Measurements from ENCODE around the gene PRKN.

Gene PRKN

DNA sequence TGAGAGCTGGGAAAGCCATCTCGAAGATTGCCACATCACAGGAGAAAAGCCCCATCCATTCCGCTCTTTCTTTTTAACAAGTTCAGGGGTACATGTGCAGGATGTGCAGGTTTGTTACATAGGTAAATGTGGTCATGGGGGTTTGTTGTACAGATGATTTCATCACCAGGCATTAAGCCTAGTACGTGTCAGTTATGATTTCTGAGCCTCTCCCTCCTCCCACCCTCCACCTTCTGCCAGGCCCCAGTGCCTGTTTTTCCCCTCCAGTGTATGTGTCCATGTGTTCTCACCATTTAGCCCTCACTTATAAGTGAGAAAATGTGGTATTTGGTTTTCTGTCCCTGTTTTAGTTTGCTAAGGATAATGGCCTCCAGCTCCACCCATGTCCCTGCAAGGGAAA lies 887.2 kb downstream of the PRKN start:
- H3K4me1 Mint-ChIP-seq, result no peaks in the 10 kb centered on the region
- H3K9me3 Mint-ChIP-seq, result no peaks in the 10 kb centered on the region
- no peak overlapping the region for H3K27ac Mint-ChIP-seq
- H3K27me3 Mint-ChIP-seq, result no peaks in the 10 kb centered on the region
- no peaks in the 10 kb centered on the region for H3K36me3 Mint-ChIP-seq
- H3K4me3 Mint-ChIP-seq, result no peak overlapping the region
- no peak for ATAC-seq (ENCODE audit: low read depth)
- no peak for DNase-seq (ENCODE audit: low spot score in 2 of 2)

DNA sequence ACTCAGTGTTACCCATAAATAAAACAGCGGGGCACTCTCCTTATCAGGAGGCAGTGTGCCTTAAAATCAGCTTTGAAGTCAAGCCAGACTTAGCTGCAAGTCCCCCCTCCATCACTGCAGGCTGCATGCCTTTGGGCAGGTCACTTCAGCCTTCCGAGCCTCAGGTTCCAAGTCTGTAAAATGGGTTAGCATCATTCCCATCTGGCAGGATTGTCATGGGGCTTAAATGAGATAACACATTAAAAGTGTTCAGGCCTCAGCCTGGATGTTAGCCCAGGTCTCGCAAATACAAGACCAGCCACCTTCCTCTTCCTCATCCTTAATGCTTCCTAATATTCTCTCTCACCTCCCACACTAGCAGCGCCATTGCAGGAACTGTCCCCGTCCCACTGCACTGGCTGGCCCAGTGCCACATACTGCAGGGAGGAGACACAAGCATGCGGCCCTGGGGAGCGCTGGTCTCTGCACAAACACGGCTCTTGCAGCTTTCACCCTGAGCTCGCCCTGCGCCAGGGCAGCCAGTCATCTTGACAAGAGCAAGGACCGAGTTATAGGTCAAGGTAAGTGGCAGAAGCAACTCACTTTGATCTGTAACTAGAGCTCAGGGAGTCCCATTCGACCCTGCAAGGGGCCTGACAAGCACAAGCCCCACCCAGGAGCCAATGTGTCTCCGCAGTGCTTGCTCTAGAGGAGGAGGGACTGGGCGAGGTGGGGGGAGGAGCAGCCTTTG lies 889.1 kb downstream of the PRKN start:
- no peak overlapping the region for H3K4me3 Mint-ChIP-seq
- no peaks in the 10 kb centered on the region for H3K9me3 Mint-ChIP-seq
- ATAC-seq (ENCODE audit: low read depth) (no peak), DNase-seq (ENCODE audit: low spot score in 2 of 2) (no peak)
- no peaks in the 10 kb centered on the region for H3K4me1 Mint-ChIP-seq
- no peak overlapping the region for H3K27ac Mint-ChIP-seq
- no peaks in the 10 kb centered on the region for H3K27me3 Mint-ChIP-seq
- no peaks in the 10 kb centered on the region for H3K36me3 Mint-ChIP-seq

DNA sequence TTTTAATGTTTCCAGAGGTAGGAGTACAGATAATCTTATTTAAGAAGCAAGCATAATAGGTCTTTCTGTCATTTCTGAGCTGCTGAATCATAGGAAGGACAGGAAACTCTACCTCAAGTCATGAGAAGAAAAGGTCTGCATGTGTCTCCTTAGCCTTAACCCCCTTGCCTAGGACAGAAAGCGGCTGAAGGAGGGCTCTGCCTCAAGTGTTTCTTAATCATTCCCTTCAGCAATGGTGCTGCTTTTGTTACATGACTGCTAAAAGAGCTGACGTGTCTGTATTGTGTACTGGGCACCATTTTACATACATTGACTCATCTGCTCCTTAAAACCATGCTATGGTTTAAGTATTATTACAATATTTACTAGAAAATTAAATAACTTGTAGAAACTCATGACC lies 889.7 kb downstream of the PRKN start:
- Mint-ChIP-seq H3K4me1 (no peaks in the 10 kb centered on the region), H3K4me3 (no peak overlapping the region), H3K9me3 (no peaks in the 10 kb centered on the region), H3K27ac (no peak overlapping the region), H3K27me3 (no peaks in the 10 kb centered on the region), H3K36me3 (no peaks in the 10 kb centered on the region)
- ATAC-seq (ENCODE audit: low read depth) (no peak), DNase-seq (ENCODE audit: low spot score in 2 of 2) (no peak)

DNA sequence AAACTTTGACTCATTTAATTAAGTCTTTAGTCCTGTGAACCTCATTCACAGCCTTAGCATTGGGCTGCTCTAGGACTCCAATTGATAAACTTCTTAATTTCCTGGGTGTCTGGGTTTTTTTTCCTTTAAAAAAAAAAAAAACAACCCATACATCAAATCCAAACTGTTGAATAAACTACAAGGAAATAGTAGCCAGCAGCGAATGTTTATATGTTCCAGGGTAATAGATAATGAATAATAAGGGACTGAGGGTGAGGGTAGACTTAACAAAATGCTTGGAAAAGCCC lies 890.2 kb downstream of the PRKN start:
- Mint-ChIP-seq H3K27me3 (no peaks in the 10 kb centered on the region), H3K4me1 (no peaks in the 10 kb centered on the region), H3K27ac (no peak overlapping the region), H3K9me3 (no peaks in the 10 kb centered on the region), H3K36me3 (no peaks in the 10 kb centered on the region), H3K4me3 (no peak overlapping the region)
- no peak for DNase-seq (ENCODE audit: low spot score in 2 of 2)
- no peak for ATAC-seq (ENCODE audit: low read depth)

DNA sequence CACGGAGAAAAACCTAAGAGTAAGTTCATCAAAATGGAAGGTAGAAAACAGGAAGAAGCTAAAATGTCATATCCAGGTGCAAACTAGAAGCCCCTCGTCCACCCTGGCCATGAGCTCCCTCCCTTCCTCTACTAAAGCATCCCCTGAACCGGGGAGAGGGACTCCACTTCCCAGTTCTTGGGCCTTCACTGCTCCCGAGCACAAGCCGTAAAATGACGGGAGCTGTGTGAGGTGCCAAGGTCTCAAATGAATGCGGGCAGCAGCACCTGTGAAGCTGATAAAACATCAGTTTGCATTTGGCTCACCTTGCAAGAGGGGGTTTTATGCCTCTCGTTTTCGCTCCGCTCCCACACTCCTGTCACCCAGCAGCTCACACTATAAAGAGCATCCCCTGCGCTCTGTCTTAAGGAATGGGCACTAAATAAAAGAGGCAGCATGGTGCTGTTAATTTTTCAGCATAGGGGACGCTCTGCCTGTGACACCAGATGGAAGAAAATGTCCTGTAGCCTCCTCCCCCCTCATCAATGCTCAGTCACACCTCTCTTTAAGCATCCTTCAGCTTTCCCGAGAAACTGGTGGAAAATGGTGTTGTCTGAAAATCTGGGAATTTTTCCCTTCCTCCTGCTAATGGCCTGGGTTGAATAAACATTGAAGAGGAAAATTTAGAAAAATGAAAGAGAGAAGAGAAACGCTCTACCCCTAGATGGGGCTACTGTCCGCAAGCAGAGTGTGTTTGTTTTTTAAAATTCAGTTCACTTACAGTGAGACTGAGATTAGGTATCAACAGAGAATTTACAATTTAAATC lies 890.7 kb downstream of the PRKN start:
- H3K4me1 Mint-ChIP-seq, result no peaks in the 10 kb centered on the region
- H3K4me3 Mint-ChIP-seq, result no peak overlapping the region
- DNase-seq (ENCODE audit: low spot score in 2 of 2) (no peak), ATAC-seq (ENCODE audit: low read depth) (no peak)
- H3K27me3 Mint-ChIP-seq, result no peaks in the 10 kb centered on the region
- H3K9me3 Mint-ChIP-seq, result no peaks in the 10 kb centered on the region
- H3K27ac Mint-ChIP-seq, result no peak overlapping the region
- H3K36me3 Mint-ChIP-seq, result no peaks in the 10 kb centered on the region

DNA sequence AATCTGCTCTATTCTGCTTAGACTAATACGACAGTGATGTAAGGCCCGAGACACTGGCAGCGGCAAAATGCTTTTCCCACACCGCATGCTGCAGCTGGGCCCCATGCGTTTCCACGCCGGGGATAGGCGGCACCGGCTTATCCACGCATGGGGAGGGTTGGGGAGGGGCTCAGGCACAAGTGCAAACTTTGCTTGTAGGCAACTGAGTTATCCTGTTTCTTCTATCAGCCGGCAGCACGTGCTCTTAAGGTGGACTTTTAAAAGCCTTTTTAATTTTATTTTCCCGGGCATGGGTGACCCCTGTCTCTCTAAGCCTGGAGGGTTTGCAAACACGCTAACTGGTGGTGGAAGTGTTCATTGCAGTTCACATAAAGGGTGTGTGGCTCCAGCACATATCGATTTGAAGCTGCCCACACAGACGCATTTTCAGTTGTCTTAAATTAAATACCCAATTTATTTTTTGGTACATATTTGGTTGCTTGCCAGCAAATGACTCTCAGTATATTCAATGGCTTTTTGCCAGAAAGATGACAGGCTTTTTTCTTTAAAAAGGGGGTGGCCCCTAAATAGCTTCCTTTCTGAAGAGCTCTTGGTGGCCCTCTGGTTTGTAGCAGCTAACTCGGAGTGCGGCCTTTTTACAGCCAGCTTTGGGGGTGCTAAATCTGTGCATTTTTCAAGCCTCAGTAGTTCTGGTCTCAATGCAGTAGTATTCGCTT lies 891.9 kb downstream of the PRKN start:
- Mint-ChIP-seq H3K36me3 (no peaks in the 10 kb centered on the region), H3K4me3 (no peak overlapping the region), H3K4me1 (no peaks in the 10 kb centered on the region), H3K27me3 (no peaks in the 10 kb centered on the region), H3K27ac (no peak overlapping the region), H3K9me3 (no peaks in the 10 kb centered on the region)
- no peak for DNase-seq (ENCODE audit: low spot score in 2 of 2)
- no peak for ATAC-seq (ENCODE audit: low read depth)

DNA sequence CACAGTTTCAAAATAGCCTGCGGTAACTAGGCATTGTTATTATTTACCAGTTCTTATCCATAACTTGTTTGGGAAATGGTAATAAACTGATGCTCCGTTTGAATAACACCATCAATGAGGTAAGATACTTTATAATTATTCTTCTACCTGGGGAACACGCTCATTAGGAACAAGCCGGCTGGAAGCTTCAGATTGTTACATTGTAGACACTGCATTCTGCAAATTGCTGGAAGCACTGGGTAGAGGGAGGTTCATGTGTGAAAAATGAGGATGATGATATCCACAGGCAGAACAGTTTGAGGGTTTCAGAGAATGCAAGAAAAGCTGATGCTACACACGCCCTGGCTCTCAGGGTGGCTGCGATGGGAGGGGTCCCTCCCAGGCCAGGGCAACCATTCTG lies 893.1 kb downstream of the PRKN start:
- Mint-ChIP-seq H3K36me3 (no peaks in the 10 kb centered on the region), H3K9me3 (no peaks in the 10 kb centered on the region), H3K27me3 (no peaks in the 10 kb centered on the region), H3K4me1 (no peaks in the 10 kb centered on the region), H3K27ac (no peak overlapping the region), H3K4me3 (no peak overlapping the region)
- DNase-seq (ENCODE audit: low spot score in 2 of 2), result no peak
- ATAC-seq (ENCODE audit: low read depth), result no peak

DNA sequence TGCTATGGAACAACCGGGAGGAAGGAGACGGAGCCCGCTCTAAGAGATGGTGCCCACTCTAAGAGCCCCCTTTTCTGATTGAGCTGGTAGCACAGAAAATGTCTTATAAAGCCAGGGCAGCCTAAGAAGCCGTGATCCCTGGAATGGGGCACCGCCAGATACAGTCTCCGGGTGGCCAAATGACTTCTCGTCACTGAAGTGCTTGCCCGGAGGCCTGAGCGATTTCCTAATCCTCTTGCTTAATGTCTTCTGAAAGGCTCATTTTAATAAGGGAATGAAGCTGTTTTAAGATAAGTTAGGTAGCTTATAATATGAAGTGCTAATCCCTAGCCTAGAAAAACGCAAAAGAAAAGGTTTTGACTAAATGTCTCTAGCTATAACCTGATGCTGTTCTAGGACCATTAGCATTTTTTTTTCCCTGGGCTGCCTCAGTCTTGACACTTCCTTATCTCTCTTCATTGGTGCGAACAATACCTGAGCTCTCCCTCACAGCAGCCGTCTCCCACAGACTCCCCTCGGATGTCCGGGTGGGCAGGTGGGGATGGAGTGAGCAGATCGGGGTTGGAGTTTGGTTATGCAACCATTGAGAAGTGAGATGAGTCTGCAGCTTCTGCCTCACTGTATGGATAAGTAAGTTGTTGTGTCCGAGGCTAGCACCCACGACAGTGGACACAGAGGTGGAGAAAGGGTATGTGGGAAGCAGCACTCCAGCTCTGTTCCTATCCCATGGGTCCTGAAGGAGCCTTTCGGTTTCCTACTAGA lies 894.3 kb downstream of the PRKN start:
- Mint-ChIP-seq H3K27me3 (no peaks in the 10 kb centered on the region), H3K27ac (no peak overlapping the region), H3K4me1 (no peaks in the 10 kb centered on the region), H3K9me3 (no peaks in the 10 kb centered on the region), H3K36me3 (no peaks in the 10 kb centered on the region), H3K4me3 (no peak overlapping the region)
- DNase-seq (ENCODE audit: low spot score in 2 of 2), result no peak
- no peak for ATAC-seq (ENCODE audit: low read depth)

DNA sequence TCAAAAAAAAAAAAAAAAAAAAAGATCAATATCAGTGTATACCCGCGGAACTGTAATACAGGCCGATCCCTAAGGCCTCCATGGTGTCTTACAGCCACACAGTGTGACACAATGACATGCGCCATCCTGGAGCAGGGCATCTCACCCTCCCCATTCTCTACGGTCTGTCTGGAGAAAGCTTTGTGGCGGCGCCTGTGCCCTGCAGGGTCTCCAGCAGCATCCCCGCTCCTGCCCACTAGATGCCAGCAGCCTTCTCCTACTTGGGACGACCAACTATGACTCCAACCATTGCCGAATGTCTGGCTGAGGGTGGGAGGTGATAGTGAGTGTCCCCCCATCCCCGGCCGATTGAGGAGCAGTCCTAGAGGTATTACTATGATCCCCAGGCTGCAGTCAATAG lies 894.9 kb downstream of the PRKN start:
- DNase-seq (ENCODE audit: low spot score in 2 of 2) (no peak), ATAC-seq (ENCODE audit: low read depth) (no peak)
- H3K36me3 Mint-ChIP-seq, result no peaks in the 10 kb centered on the region
- H3K4me1 Mint-ChIP-seq, result no peaks in the 10 kb centered on the region
- no peaks in the 10 kb centered on the region for H3K27me3 Mint-ChIP-seq
- no peak overlapping the region for H3K27ac Mint-ChIP-seq
- no peaks in the 10 kb centered on the region for H3K9me3 Mint-ChIP-seq
- H3K4me3 Mint-ChIP-seq, result no peak overlapping the region

DNA sequence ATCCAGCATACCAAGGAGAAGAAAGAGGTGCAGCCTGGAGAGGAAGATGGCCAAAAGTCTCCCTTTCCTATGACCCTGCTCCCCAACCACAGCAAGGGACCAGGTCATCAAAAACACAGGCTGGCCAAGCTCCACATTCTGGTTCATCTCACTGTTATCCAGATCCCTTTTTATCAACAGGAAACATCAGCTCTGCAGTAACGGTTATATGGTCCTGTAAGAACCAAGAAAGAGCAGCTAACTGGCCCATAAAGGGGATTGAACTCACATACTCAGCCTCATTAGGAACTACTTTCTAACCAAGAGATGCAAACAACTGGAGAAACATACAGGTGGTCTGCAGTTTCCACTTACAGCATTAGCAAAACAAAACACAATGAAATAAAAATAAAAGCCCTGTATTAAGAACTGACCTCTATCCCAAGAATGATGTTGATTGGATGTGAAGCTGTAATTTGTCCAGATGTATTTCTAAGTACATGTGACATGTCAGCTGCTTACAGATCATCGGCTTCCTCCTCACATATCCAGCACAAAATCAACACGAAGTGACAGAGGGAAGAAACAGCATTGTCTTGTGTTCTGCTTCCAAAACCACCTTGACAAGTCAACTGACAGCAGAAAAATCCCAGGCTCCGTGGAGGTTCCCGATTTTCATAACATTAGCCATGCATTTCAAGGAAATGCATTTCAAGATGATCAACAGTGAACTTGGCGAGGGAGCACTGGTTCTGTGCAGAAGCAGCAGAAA lies 896.5 kb downstream of the PRKN start:
- no peaks in the 10 kb centered on the region for H3K9me3 Mint-ChIP-seq
- no peak overlapping the region for H3K4me3 Mint-ChIP-seq
- DNase-seq (ENCODE audit: low spot score in 2 of 2), result no peak
- H3K27ac Mint-ChIP-seq, result no peak overlapping the region
- H3K4me1 Mint-ChIP-seq, result no peaks in the 10 kb centered on the region
- H3K27me3 Mint-ChIP-seq, result no peaks in the 10 kb centered on the region
- no peaks in the 10 kb centered on the region for H3K36me3 Mint-ChIP-seq
- no peak for ATAC-seq (ENCODE audit: low read depth)

DNA sequence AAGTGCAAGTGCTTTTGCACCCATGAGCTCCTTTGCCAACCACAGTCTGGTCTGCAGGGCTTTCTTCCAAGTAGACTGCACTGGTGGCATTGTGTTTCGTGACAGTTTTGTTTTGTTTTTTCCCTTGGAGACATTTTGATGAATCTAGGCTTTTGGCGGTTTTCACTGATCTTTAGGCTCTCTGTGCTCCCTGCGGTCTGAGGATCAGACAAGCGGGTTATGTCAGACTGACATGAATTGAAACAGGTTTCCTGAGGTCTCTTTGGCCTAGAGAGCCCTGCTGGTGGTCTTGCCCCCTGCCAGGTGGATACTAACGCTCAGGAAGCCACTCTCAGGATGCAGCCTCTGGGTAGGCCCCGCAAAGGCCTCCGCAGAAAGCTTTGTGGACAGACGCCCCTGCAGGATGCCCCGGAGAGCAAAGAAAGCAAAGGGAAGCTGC lies 898.3 kb downstream of the PRKN start:
- H3K36me3 Mint-ChIP-seq, result no peaks in the 10 kb centered on the region
- no peak overlapping the region for H3K27ac Mint-ChIP-seq
- no peak overlapping the region for H3K4me3 Mint-ChIP-seq
- no peak for DNase-seq (ENCODE audit: low spot score in 2 of 2)
- H3K27me3 Mint-ChIP-seq, result no peaks in the 10 kb centered on the region
- ATAC-seq (ENCODE audit: low read depth), result no peak
- no peaks in the 10 kb centered on the region for H3K4me1 Mint-ChIP-seq
- no peaks in the 10 kb centered on the region for H3K9me3 Mint-ChIP-seq

DNA sequence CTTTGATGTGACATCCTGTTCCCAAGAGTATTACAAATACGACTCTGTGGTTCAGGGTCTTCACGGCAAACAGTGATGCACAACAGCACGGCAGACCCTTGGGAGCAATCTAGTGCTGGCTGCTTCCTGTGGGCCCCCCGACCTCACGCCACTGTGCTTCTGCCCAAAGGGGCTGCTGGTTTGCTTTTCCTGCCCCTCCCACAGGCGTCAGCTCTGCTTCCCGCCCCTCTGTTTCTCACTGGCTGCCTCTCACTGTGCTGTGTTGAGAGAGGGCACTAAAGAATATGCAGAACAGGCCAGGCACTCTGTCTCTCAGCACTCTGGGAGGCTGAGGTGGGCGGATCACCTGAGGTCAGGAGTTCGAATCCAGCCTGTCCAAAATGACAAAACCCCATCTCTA lies 899.2 kb downstream of the PRKN start:
- no peaks in the 10 kb centered on the region for H3K36me3 Mint-ChIP-seq
- no peaks in the 10 kb centered on the region for H3K4me1 Mint-ChIP-seq
- H3K27ac Mint-ChIP-seq, result no peak overlapping the region
- H3K4me3 Mint-ChIP-seq, result no peak overlapping the region
- H3K9me3 Mint-ChIP-seq, result no peaks in the 10 kb centered on the region
- H3K27me3 Mint-ChIP-seq, result no peaks in the 10 kb centered on the region
- DNase-seq (ENCODE audit: low spot score in 2 of 2), result no peak
- ATAC-seq (ENCODE audit: low read depth), result no peak

DNA sequence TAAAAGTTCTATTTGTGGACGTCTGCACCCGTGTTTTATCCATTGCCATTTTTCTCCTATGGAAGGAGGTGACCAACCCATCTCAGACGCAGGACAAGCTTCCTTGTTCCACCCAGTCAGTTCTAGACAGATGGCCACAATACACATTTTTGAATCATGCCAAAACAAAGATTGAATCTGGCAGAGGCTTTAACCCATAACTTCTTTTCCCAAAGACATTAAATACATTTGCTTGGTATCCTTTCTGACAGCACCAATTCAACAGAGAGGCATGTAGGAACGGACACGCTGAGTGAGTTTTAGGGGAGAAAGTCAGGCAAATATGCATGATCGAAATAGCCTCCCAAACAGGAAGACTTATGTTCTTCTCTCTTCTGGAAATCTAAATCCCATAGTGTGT lies 901.1 kb downstream of the PRKN start:
- Mint-ChIP-seq H3K27me3 (no peaks in the 10 kb centered on the region), H3K4me3 (no peak overlapping the region), H3K4me1 (no peaks in the 10 kb centered on the region), H3K27ac (no peak overlapping the region), H3K36me3 (no peaks in the 10 kb centered on the region), H3K9me3 (no peaks in the 10 kb centered on the region)
- ATAC-seq (ENCODE audit: low read depth) (no peak), DNase-seq (ENCODE audit: low spot score in 2 of 2) (no peak)

All from memory B cell (primary cell).